HG03066 (cell line): Measurements from ENCODE around the gene ZBTB34.

Experiments
- ATAC-seq: cut with Tn5 transposase; IDR thresholded peaks from one replicate; pipeline ENCODE4 v1.9.1; 2021; ENCODE audit warnings: low read depth; ENCODE audit not compliant: unreplicated experiment

ZBTB34 gene

DNA sequence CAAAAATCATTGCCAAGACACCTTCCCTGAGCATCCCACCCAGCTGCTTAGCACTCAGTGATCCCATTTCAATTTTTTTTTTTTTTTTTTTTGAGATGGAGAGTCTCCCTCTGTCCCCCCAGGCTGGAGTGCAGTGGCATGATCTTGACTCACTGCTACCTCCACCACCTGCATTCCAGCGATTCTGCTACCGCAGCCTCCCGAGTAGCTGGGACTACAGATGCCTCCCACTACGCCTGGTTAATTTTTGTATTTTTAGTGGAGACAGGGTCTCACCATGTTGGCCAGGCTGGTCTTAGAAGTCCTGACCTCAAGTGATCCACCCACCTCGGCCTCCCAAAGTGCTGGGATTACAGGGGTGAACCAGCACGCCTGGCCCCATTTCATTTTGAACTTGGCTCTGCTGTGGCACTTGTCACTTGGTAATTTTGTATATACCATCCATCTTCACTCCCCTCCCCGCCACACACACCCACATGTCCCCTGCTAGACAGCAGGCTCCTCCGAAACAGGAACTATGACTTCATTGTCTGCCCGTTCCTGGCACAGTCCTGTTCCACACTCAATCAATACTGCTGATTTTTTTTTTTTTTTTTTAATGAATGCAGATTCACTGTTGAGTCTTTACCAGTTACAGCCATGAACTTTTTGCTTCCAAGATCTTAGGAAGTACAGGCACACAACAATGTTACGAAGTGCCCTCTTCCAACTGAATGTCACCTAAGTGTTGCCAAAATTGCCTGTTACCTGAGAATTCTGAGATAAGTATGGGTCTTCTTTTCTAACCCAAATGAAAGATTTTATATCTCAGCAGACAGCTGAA lies 17.3 kb upstream of the ZBTB34 start:
- ATAC-seq = no peak

DNA sequence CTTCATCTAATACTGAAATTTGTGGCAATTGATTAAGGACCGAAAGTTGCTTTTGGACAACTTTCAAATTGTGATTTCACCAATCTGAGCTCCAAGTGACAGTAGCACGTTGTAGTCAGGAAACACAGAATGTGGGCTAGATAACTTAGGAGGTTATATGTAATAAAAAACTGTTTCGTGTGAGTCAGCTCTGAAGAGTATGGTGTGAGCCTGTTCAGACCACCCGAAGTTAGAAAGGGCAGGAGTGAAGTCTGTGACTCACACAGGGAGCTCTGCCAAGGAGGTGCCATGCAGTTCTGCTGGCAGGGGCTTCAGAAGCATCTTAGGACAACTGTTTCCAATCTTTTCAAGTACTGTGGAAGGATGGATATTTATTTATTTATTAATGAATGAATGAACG lies 16.4 kb upstream of the ZBTB34 start:
- ATAC-seq = no peak

DNA sequence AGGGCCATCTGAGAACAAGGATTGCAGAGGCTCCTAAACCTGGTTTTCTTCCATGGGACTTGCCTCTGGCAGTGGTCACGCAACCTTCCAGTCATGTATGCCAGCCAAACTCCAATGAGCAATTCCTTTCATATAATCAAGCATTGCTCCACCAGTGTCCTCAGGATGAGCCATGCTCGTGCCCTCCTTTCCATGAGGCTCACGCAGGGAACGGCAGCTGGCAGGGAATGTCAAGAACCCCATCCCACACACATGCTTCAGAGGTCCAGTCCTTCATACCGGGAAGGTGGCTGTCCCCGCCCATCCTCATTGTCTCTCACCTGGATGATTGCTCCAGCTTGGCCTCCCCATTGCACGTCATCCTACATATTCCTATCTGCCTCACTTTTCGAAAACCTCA lies 13.4 kb upstream of the ZBTB34 start:
- ATAC-seq = no peak

DNA sequence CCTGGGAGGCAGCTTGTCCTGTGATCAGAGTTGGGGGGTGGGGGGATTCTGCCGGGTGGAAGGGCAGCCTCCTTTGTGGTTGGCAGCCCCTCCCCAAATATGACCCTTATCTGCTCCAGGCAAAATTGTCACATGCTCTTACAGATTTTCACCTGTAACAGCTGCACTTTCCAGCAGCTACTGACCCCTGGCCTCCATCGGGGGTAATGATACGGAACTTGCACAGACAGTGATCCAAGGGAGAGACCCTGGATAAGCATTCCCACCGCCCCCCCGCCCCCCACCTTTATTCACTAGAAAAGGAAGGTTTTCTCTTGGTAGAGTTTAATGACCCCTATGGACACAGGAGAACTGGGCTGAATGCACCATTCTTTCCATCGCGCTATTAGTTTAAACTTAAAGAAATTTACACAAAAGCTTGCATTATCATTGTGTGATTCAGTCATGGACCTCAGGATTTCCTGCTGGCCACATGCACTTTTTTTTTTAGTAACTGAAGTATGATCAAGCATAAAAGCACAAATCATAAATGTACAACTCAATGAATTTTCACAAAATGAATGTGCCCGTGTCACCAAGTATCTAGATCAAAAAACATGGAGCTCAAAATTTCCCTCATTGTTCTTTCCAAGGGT lies 10.7 kb upstream of the ZBTB34 start:
- ATAC-seq = no peak

DNA sequence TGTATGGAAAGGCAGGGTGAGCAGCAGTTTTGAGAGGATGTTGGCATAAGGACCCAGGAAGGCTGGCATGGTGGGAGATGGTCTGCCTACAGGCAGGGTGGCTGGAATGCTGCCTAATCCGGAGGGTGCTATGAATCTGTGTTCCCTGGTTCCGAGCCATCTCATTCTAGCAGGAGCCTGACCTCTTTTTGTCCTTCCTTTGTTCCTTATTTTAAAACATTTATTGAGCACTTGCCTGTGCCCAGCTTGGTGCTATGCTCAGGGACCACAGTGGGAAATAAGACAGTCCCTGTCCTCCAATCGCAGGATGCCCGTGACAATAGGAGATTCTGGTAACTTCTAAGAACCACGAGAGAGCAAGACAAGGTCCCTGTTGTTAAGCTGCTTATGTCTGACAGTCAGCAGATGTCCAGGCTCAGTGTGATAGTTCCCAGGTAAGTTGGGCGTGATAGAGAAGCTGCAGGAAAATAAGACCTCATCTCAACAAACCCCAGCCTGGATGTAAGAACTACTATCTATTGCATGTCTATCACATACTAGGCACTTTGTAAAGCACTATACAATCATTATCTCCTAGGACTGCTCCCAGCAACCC lies 9.1 kb upstream of the ZBTB34 start:
- no peak for ATAC-seq

DNA sequence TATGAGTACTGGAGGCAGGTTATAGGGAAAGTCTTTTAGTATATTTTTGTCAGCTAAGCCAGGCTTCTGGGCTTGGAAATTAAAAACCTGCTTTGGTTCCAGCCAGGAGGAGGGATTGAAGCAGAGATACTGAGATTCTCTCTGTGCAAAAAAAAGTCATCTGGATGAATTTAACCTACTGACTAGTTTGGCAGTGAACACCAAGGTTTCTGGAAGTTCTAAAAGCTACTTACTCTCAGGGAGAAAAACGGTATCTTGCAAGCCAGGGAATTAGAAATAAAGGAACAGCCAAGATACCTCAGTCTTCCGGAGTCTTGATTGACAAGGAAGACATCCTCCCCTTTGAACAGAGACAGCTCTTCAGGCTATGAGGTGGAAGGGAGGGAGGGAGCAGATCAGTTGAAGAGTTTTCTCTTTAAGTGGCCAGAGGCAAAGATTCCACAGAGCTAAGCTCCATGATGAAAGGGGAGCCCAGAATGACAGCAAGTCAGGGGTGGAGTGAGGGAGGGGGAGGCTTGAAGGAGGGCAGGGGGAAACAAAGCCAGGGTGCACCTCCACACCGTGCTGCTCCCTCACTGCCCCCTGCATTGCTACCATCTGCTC lies 8.3 kb upstream of the ZBTB34 start:
- no peak for ATAC-seq

DNA sequence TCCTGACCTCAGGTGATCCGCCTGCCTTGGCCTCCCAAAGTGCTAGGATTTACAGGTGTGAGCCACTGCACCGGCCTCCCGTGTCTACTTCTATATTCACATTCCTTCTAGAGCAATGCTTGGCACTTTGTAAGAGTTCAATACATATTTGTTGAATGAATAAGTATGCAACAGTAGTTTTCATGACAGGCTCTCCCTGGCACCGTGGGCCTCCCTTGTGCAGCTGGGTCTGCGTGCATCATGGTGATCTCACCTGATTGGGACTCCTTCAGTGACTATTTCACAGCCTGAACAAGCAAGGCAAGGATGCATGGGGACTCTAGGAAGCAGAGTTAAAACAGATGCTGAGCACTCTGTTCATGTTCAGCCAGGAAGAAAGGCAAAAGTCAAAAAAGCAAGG lies 6.8 kb upstream of the ZBTB34 start:
- no peak for ATAC-seq

DNA sequence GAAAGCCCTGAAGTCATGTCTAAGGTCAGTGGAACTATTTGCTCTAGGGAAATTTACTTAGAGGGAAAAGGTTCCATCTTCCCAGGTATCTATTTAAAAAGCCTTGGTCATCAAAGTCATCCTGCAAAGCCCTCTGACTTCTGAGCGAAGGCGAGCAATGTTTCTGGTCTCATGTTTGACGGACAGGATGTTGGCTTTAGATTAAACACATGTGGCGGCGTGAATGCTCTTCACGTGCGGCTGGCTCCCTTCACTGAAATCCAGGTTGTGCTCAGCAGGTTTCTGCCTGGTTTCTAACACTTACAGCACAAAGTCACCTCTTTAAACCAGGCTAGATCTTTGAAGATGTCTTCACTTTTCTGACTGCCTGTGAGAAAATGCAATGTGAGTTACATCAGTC lies 5.7 kb upstream of the ZBTB34 start:
- ATAC-seq = no peak

DNA sequence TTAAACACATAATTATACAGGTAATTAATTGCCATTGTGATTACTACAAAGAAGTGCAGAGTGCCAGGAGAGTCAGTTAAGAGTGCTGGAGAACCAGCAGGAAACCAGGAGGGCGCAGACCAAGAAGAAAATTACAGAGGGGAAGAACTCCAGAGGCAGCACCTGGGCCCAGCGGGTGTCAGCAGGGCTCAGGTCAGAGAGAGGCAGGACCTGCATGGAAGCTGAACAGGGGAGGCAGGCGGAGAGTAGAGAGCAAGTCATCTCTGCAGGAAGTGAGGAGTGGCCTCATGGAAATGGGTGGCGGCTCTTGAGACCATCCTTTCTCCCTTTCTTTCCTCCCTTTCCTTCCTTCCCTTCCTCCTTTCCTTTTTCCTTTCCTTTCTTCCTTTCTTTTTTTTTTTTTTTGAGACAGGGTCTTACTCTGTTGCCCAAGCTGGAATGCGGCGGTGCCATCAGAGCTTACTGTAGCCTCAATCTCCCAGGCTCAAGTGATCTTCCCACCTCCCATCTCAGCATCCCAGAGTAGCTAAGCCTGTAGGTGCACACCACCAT lies 4.0 kb upstream of the ZBTB34 start:
- no peak for ATAC-seq

DNA sequence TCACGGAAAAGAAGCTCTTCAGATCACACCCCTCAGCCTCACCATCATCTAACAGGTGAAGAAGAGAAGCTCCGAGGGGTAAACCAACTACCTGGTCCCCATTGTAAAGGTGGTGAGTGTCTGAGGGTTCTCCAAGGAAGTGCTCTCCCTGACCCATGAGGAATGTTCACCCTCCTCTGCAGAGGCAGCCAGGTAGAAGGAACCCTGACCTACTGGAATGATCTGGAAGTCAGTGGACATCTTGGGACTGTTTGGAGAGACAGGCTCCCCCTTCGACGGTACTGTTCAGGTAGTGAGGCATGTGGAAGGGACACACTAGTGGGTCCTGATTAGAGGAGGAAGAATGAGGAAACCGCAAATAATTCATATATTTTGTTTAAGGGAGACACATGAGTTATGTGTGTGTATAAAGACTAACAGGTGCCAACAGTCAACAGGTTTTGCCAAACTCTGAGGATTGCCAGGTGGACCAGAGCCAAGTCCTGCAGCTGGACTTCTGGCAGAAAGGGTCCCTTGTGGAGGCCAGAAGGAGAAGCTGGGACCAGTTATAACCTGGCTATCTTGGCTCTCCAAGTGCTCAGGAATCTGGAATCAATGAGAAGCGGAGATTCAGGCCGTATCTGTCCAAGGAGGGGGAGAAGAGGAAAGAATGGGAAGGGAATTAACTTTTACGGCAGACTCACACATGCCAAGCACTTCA lies 3.0 kb upstream of the ZBTB34 start:
- no peak for ATAC-seq

DNA sequence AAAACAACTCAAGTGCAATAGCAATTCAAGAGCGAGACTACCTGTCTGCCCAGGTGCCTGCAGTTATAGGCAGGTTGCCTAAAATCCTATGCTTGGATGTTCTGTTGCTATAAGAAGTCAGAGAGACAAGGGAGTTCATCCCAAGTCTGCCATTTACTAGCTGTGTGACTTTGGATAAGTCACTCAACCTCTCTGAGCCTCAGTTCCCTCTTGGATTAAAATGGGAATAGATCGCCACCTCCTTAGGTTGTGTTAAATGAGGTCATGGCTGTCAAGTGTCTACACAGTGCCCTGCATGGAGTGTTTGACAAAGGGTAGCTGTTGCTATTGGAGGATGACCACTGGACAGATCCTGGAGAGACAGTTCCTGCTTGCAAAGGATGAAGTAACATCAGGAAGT lies 1.3 kb upstream of the ZBTB34 start:
- ATAC-seq = no peak

DNA sequence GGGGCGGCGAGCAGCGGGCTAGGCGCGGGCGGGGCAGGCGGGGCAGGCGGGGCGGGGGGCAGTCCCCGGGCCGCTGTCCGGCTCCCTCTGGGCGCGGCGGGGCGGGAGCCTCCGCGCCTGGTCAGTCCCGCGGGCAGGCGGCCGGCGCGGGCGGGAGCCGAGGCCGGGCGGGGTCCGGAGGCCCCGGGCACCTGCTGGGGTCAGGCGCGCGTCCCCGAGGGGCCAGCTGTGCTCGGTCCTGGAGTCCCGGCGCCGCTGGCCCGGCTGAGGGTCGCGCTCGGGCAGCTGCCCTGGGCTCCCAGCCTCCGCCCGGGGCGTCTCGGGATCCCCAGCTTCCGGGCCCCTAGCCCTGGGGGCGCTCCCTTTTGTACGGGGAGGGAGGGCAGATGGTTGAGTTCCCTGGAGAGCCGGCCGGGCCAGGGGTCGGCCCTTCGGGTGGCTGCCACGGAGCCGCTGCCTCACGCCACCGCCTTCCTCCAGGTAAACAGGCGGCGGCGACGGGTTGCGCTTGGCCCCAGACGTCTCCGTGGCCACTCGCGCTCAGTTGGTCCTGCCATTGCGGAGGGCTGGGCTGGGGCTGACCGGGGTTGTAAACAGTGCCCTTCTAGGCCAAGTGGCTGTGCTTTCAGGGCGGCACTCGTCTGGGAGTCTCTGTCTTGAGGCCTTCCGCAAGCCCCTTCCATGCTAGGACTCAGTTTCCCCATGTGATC lies 473 bp downstream of the ZBTB34 start:
- ATAC-seq = no peak

DNA sequence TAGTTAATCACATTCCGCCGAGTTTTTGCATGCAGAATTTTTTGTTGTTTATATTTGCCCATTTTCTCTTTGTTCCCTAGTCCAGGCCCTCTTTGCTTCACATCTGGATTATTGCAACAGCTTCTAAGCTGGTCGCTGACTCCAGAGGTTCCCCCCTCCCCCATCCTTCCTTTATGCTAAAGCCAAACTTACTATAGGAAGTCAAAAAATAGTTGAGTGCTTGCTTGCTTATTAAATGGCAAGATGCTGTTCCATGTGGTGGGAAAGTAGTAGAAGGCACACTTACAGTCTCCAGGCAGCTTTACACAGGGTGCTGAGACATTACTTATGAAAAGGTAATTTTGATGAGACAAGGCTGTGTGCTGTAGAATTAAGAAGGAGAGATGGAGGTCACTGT lies 1.3 kb downstream of the ZBTB34 start:
- ATAC-seq = no peak

DNA sequence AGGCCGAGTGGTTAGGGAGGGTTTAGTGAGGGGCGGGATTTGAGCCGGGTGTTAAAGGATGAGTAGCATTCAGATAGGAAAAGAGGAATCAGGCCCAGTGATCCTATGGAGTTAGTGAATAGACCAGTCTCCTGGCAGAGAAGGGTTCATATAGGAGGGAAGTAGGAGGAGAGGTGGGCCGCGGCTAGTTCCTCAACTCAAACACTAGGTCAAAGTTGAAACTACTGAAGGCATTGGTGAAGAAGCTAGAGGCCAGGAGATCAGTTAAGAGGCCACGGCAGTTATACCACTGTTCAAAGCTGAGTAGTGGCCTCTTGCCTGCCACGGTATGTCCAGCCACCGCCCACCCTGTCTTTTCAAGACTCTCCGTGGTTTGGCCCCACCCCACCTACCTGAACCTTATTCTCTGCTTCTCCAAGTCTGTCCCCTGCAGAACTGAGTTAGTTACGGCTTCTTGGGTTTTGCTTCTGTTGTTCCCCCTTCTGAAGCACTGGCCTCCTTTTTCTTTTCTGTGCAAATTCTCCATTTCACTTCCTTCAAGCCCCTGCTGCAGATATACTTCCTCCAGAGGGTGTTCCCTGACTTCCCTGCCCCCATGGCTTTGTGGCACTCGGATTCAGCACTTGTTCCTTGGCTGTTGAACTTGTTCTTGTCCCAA lies 1.8 kb downstream of the ZBTB34 start:
- ATAC-seq = no peak

DNA sequence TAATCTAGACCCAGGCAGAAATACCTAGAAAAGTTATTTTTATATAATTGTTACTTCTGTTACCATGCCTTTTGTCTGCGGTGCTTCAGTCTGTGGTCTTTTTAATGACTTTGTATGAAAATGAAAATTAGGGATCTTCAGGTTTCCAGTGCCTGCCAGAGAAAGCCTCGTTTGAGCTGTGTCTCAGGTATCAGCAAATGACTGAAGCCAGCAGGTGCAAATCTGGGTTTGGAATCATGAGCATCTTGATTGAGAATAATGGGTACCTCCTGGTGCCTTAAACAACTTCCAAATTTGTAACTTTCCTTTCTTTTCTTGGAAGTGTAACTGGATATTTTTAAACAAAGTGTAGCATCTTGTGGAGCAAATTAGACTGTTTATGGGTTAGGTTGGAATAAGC lies 4.3 kb downstream of the ZBTB34 start:
- ATAC-seq = no peak

DNA sequence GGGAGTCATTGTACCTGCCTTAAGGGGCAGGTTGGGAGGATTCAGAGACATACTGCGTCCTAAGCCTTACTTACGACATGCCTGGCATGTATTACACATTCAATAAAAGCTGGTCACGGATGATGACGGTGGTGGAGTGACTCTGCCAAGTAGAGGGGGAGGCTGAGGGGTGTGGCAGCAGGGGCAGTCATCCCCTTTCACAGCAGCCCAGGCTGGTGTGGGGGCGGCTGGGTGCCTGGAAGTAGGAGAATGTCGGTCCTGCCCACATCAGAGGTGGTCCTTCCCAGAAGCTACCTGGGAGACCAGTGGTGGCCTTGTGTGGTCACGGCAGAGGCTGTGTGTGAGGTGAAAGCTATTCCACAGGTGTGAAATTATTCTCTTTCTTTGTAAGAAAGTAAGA lies 8.9 kb downstream of the ZBTB34 start:
- no peak for ATAC-seq

DNA sequence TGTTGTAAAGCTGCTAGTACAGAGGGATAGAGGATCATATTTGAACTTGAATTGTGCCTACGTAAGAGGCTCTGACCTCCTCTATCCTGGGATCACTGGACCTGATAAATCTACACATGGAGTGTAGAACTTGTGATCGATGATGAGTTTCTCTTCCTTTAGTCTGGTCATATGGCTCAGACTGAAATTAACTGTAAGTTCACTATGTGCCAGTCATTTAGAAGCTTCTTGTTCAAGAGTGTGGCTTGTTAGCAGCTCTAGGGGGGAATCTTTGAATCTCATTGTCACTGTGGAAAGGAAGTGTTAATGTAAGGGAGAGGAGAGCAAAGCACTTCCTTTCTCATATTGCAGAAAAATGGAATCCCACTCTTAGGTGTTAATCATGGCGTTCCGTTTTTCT lies 12.1 kb downstream of the ZBTB34 start:
- no peak for ATAC-seq

DNA sequence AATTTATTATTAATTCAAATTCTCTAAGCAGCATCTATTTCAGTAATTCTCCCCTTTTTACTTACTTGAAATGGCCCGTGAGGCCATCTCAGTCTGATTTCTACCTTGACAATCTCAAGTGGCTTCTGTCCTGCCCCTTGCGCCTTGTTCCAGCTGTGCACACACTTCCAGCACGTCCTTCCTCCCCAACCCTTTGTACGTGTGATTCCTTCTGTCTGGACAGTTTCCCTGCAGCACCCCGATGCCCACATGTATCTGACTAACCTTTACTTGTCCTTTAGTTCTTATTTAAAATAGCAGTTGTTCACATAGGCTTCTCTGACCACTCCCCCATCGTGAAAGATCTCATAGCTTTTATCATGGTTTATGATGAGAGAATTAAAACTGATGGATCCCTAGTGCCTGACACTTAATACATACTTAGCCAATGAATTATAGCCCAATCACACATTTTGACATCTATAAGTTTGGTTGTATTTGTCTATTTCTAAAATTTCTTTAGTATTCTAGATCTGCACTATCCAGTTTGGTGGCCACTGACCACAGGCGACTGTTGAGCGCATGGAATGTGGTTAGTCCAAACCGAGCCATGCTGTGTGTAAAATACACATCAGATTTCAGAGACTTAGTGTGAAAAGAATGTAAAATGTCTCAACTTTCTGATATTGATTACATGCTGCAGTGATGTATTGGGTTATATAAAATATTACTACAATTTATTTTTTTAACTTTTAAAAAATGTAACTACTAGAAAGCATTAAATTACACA lies 14.3 kb downstream of the ZBTB34 start:
- no peak for ATAC-seq
